Activated B cell treated with CpG ODN at 0.5 μM for 24 hours (primary cell): Measurements from ENCODE around the gene NR1H4. TPM values are rescaled to one million over a fixed set of nuclear protein-coding genes. Genes with fewer than 3 reads are reported as not detected.
"Not testable (repeated sequence)": the region's sequence is repeated elsewhere in the genome, so short reads cannot be mapped to it uniquely, and the experiment has no call there.

Experiments used
- ATAC-seq: fragments of 200-7000 bp; cut with Tn5 transposase; one replicate; pipeline ENCODE4 v1.10.0; 2021; ENCODE audit warnings: low read depth, mild to moderate bottlenecking, moderate library complexity
- CTCF ChIA-PET: fragments of 350-600 bp; sonication (Branson Sonifier 250); formaldehyde crosslinking; loops from one replicate; lab custom pipeline; 2021; ENCODE audit warnings: antibody characterized with exemption; lab: Charles Lee
- POLR2A ChIA-PET: fragments of 350-600 bp; sonication (Branson Sonifier 250); formaldehyde crosslinking; loops from one replicate; lab custom pipeline; 2021; ENCODE audit warnings: antibody characterized with exemption; lab: Charles Lee
- DNase-seq: peaks from one replicate; pipeline ENCODE4 v3.0.0; 2022
- H3K27ac Mint-ChIP-seq: one replicate; pipeline ENCODE4 v1.8.0; 2020; ENCODE audit warnings: mixed read lengths
- H3K27me3 Mint-ChIP-seq: one replicate; pipeline ENCODE4 v1.8.0; 2021; ENCODE audit warnings: mixed read lengths
- H3K36me3 Mint-ChIP-seq: one replicate; pipeline ENCODE4 v1.8.0; 2021; ENCODE audit warnings: low read depth, mixed read lengths
- H3K4me1 Mint-ChIP-seq: one replicate; pipeline ENCODE4 v1.8.0; 2021; ENCODE audit warnings: mixed read lengths
- H3K4me3 Mint-ChIP-seq: one replicate; pipeline ENCODE4 v1.8.0; 2020; ENCODE audit warnings: mild to moderate bottlenecking, mixed read lengths
- H3K9me3 Mint-ChIP-seq: one replicate; pipeline ENCODE4 v1.8.0; 2020; ENCODE audit warnings: mixed read lengths
- intact Hi-C: fragments of 100-400 bp; cut with micrococcal nuclease; formaldehyde crosslinking; loops from one replicate; pipeline ENCODE4 v1.15.1; 2024
- total RNA-seq: library from RNA; stranded (reverse); gene quantifications from 2 replicates; pipeline ENCODE4 v1.2.3, GENCODE V29; 2022
- TF ChIP-seq, protein P1 (sequence below): fragments of 200-600 bp; IDR thresholded peaks from one replicate; pipeline ENCODE4 v1.8.0; 2022; ENCODE audit warnings: antibody characterized with exemption, mild to moderate bottlenecking

NR1H4 gene
- total RNA-seq, 1 donor from 2014 or later, result not detected

DNA sequence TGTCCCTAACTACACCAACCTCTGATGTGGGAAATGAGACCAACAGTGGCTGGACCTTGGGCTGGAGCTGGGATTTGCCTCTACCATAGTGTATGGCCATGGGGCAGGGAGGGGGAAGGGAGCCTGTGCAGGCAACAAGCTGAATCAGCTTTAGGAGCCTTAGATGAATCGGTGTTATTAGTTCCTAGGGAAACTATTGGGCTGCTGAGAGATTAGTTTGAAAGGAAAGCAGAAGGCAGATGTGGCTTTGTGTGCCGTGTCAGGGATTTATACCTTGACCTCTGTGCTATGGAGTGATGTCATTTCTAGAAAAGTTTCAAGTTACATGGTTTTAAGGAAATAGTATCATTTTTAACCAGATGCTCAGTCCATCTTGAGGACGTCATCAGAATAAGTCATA lies 80.3 kb downstream of the NR1H4 start:
- H3K36me3 Mint-ChIP-seq, result no peaks in the 10 kb centered on the region
- peaks cover 2% of the 10 kb centered on the region for H3K27me3 Mint-ChIP-seq
- POLR2A ChIA-PET, result no interaction called here
- CTCF ChIA-PET, result interaction anchor here (2.3 kb wide), 1 partner anchor 319 kb away, joined by 16 read pairs; no protein-coding TSS in a partner anchor
- H3K9me3 Mint-ChIP-seq, result no peaks in the 10 kb centered on the region
- H3K4me1 Mint-ChIP-seq, result no peaks in the 10 kb centered on the region
- intact Hi-C loops, result no loop called here
- ATAC-seq (no peak), DNase-seq (no peak)
- H3K4me3 Mint-ChIP-seq, result no peak overlapping the region
- no peak overlapping the region for H3K27ac Mint-ChIP-seq
- TF ChIP-seq, protein P1, sequence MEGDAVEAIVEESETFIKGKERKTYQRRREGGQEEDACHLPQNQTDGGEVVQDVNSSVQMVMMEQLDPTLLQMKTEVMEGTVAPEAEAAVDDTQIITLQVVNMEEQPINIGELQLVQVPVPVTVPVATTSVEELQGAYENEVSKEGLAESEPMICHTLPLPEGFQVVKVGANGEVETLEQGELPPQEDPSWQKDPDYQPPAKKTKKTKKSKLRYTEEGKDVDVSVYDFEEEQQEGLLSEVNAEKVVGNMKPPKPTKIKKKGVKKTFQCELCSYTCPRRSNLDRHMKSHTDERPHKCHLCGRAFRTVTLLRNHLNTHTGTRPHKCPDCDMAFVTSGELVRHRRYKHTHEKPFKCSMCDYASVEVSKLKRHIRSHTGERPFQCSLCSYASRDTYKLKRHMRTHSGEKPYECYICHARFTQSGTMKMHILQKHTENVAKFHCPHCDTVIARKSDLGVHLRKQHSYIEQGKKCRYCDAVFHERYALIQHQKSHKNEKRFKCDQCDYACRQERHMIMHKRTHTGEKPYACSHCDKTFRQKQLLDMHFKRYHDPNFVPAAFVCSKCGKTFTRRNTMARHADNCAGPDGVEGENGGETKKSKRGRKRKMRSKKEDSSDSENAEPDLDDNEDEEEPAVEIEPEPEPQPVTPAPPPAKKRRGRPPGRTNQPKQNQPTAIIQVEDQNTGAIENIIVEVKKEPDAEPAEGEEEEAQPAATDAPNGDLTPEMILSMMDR, result no peak

DNA sequence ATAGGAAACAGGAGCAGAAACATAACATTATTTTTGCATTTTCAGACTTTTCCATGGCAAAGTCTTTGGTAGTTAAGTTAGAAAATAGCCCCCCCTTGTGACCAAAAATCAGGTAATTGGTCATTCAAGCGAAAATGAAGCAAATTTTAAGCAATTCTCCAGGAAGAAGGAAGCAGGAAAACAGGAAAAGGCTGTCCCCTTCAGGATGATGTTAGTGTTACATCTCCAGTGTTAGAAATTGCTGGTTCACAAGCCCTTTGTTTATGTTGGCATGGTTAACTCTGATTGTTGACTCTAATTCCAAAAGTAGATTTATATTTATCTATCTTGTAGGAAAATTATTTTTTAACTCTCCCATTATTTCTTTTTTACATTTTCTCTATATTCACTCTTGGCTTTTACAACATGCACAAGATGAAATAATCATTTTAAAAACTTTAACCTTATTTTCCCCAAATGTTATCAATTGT lies 81.0 kb downstream of the NR1H4 start:
- H3K27me3 Mint-ChIP-seq, result peaks cover 2% of the 10 kb centered on the region
- no peak for DNase-seq
- POLR2A ChIA-PET, result no interaction called here
- no peaks in the 10 kb centered on the region for H3K4me1 Mint-ChIP-seq
- CTCF ChIA-PET, result interaction anchor here (1.0 to 2.3 kb wide), 3 partner anchors 9 to 320 kb away, joined by 3 to 16 read pairs (median 4); no protein-coding TSS in a partner anchor
- H3K36me3 Mint-ChIP-seq, result no peaks in the 10 kb centered on the region
- TF ChIP-seq, protein P1, result no peak
- H3K27ac Mint-ChIP-seq, result no peak overlapping the region
- intact Hi-C loops, result no loop called here
- ATAC-seq, result no peak
- no peaks in the 10 kb centered on the region for H3K9me3 Mint-ChIP-seq
- H3K4me3 Mint-ChIP-seq, result no peak overlapping the region

DNA sequence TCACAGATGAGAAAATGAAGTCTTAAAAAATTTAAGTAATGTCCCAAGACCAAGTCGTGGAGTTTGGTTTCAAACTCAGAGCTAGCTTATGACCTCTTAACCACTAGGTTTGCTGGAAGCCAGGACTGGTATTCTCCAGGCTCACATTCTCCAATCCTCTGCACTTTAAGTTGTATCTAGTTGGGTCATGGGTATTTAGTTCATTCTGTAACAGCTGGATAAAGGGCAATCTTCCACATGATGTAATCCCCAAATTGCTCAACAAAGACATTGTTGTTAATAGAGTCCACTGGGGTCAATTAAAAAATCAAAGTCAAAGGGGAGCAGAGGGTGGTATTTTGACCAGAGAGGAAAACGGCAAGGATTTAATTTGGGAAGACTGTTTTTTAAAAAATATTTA lies 82.1 kb downstream of the NR1H4 start:
- intact Hi-C loops, result no loop called here
- ChIA-PET CTCF (interaction anchor here (1.0 to 2.3 kb wide), 3 partner anchors 10 to 321 kb away, joined by 3 to 16 read pairs (median 4); no protein-coding TSS in a partner anchor), POLR2A (no interaction called here)
- H3K4me1 Mint-ChIP-seq, result no peaks in the 10 kb centered on the region
- no peaks in the 10 kb centered on the region for H3K9me3 Mint-ChIP-seq
- no peak overlapping the region for H3K4me3 Mint-ChIP-seq
- H3K27me3 Mint-ChIP-seq, result peaks cover 2% of the 10 kb centered on the region
- ATAC-seq, result no peak
- no peaks in the 10 kb centered on the region for H3K36me3 Mint-ChIP-seq
- TF ChIP-seq, protein P1, result no peak
- H3K27ac Mint-ChIP-seq, result no peak overlapping the region
- DNase-seq, result no peak

DNA sequence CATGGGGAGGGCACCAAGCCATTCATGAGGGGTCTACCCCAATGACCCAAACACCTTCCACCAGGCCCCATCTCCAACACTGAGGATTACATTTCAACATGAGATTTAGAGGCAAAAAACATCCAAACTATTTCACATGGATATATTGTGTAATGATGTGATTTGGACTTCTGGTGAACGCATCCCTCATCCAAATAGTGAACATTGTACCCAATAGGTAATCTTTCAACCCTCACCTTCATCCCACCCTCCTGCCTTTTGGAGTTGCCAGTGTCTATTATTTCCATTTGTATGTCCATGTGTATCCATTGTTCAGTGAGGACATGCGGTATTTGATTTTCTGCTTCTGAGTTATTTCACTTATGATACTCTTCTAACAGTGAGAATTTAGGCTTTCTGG lies 83.7 kb downstream of the NR1H4 start:
- no peak for ATAC-seq
- no peak overlapping the region for H3K4me3 Mint-ChIP-seq
- peaks cover 2% of the 10 kb centered on the region for H3K27me3 Mint-ChIP-seq
- no peaks in the 10 kb centered on the region for H3K36me3 Mint-ChIP-seq
- no peak overlapping the region for H3K27ac Mint-ChIP-seq
- H3K9me3 Mint-ChIP-seq, result no peaks in the 10 kb centered on the region
- H3K4me1 Mint-ChIP-seq, result no peaks in the 10 kb centered on the region
- ChIA-PET CTCF (no interaction called here), POLR2A (no interaction called here)
- no peak for DNase-seq
- TF ChIP-seq, protein P1, result no peak
- intact Hi-C loops, result no loop called here

DNA sequence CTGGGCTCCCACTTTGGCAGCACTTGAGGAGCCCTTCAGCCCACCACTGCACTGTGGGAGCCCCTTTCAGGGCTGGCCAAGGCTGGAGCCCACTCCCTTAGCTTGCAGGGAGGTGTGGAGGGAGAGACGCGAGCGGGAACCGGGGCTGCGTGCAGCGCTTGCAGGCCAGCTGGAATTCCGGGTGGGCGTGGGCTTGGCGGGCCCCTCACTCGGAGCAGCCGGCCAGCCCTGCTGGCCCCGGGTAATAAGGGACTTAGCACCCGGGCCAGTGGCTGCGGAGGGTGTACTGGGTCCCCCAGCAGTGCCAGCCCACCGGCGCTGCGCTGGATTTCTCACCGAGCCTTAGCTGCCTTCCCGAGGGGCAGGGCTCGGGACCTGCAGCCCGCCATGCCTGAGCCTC lies 85.6 kb downstream of the NR1H4 start:
- ATAC-seq, H3K27me3 Mint-ChIP-seq: not testable (repeated sequence)

DNA sequence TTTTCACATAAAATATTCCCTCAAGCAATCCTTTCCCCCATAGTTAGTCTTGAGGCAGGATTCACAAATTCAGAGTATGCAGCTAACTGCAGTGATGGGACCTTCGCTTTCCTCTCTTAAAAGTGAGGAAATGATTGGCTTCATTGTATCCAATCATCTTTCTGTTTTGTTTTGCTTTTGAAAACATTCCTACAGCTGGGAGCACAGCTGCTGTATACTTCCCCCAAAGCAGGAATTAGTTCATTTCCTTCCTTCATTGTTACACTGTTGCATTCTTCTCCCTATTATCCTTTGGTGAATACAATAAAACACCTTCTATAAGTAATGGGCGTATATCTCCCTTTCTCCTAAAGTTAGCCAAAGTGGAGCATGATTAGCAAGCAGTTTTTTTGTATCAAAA lies 90.4 kb downstream of the NR1H4 start:
- H3K4me3 Mint-ChIP-seq, result no peak overlapping the region
- no peaks in the 10 kb centered on the region for H3K36me3 Mint-ChIP-seq
- peaks cover 2% of the 10 kb centered on the region for H3K27me3 Mint-ChIP-seq
- no peaks in the 10 kb centered on the region for H3K9me3 Mint-ChIP-seq
- H3K4me1 Mint-ChIP-seq, result peaks cover 1% of the 10 kb centered on the region
- ATAC-seq (no peak), DNase-seq (no peak)
- no peak overlapping the region for H3K27ac Mint-ChIP-seq
- CTCF ChIA-PET, result no interaction called here
- TF ChIP-seq, protein P1, result no peak
- intact Hi-C loops, result no loop called here
- POLR2A ChIA-PET, result no interaction called here

More for the DNA sequence above, 85.6 kb downstream of the NR1H4 start:
- H3K9me3 Mint-ChIP-seq, DNase-seq, H3K36me3 Mint-ChIP-seq, H3K27ac Mint-ChIP-seq, POLR2A ChIA-PET, intact Hi-C loops, H3K4me3 Mint-ChIP-seq, CTCF ChIA-PET, H3K4me1 Mint-ChIP-seq: not testable (repeated sequence)
